HG02642 (cell line): ENCODE data around the gene SPECC1L.

Experiments used
- ATAC-seq: cut with Tn5 transposase; IDR thresholded peaks from one replicate; pipeline ENCODE4 v1.9.1; 2021; ENCODE audit warnings: mild to moderate bottlenecking; ENCODE audit not compliant: unreplicated experiment, poor library complexity

Gene SPECC1L

DNA sequence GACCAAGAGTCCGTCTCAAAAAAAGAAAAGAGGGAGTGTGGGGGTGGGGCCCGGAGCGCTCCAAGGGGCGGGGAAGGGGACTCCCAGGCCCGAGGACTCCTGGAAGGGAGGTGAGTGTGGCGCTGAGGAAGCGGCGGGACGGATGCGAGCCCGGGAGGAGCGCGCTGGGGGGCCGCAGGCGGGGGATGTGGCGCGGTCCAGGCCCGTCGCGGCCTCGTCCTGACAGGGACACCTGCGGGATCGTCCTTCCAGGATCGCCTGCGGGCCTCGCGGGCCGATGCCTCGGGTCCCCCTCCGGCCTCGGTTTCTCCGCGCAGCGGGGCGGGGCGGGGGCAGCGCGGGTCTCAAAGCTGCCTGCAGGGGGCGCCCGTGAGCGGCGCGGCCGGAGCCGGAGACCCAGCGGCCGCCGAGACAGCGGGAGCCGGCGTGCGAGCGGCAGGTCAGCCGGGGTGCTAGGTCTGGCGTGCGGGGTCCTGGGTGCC, 152.9 kb downstream of the SPECC1L start:
- ATAC-seq: no peak

DNA sequence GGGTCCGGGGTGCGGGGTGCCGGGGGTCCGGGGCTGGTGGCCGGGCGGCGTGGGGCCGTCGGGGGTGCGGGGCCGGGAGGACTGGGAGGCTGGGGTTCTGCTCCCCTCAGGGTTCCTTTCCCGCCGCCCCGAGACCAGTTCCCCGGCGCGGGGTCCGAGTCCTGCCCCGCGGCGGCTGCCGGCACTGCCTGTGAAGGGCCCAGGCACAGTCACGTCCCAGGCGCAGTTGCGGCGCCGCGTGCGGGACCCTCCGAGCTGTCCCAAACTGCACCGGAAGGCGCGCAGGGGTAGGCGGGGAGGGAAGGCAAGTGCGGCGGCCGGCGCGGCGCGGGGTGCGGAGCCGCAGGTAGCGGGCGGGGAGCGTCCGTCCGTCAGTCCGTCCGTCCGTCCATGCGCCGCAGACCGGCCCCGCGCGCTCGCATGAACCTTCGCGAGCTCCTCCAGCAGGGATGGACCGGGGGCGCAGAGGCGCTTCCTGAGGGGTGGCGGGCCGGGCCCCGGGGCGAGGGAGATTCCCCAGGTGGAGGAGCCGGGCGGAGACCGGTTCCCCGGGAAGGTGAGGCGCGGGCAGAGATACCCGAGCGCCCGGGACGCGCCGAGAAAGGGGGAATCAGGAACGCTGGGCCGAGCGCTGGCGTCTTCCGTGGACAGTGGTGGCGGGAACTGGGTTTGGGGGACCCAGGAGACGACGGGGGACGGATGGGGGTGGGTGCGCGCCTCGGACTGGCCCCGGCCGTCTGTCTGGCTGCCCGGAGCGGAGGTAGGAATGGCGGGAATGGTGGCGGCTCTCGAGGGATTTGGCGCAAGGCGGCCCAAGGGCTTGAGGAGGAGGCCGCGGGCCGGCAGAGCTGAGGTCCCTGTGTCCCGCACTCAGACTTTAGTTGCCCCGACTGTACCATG, 153.6 kb downstream of the SPECC1L start:
- ATAC-seq: no peak

DNA sequence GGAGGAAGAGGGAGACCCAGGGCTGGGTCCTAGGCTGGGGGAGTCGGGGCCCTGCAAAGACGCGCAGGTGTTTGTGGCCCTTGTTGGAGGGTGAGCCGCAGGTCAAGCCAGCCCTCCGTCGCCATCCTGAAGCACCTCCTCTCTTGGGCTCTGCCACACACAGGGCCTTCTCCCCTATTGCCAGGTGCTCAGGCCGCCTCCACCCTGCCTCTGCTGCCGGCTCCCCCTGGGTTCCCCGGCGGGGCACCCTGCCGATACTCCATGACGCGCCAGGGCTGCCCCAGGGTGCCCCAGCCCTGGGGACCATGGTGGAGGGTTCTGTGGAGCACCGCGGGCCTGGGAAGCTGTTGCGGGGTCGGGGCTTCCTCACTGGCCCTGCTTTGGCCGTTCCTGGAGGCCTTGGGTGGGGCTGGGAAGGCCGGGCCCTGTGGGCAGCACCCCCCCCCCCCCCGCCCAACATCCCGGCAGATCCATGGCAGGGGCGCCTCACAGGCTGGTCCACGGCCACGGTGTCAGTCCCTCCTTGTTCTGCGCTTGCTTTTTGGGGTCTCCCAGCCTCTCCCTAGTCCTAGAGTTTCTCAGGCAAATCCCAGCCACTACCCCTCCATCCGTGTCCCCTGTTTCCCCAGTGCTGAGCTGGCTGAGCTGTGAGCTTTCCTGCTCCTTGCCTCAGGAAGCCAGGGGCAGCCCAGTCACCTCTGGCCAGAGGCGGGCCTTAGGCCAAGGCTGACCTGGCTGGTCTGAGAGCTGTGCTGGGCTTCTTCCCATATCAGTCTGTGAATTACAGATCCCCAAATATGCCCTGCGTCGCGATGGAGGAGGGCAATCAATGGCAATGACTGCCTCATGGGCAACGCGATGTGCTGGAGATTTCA, 154.5 kb downstream of the SPECC1L start:
- no peak for ATAC-seq

DNA sequence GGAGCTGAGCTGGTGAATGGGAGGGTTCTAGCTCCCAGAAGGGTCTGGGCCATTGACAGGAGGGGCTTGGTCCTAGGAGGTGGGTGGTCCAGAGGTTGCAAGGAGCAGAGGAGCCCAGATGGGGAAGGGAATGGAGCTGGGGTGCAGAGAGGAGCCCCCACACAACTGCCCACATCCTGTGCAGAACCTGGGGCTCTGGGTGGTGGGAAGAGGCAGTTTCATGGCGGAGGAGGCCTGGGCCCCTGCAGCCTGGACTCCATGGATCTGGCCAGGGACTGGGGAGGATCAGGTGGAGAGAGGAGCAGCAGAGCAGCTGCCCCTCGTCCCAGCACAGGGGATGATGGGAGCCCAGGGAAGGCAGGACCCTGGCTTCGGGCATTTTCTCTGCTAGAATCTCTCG, 155.8 kb downstream of the SPECC1L start:
- ATAC-seq: no peak

DNA sequence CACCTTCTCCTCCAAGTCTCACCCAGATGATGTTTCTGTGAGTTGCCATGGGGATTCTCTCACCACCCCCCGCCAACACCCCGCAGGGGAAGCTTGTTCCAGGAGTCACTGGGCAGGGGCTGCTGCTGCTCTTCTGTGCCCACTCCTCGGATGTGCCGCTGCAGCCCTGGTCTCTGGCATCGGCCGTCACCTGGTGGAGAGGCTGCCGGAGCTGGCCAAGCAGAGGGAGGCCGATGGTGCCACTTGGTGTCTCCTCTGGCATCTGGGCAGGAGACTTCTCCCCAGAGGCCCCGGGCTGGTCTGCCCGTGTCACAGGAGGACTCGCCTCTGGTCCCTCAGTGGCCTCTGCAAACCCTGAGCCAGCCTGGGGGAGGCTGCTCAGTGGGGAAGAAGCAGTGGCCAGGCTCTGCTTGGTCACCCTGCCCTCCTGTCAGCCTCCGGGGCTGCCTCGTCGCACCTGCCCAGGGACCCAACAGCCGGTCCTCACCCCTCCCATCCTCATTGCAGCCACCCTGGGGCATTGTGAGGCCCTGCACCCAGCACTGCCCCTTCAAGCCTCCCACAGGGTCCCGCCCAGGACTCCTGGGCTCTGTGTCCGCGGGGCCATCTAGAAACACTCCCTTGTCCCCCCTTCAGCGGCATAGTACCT, 156.3 kb downstream of the SPECC1L start:
- ATAC-seq: peak; percentile 13

DNA sequence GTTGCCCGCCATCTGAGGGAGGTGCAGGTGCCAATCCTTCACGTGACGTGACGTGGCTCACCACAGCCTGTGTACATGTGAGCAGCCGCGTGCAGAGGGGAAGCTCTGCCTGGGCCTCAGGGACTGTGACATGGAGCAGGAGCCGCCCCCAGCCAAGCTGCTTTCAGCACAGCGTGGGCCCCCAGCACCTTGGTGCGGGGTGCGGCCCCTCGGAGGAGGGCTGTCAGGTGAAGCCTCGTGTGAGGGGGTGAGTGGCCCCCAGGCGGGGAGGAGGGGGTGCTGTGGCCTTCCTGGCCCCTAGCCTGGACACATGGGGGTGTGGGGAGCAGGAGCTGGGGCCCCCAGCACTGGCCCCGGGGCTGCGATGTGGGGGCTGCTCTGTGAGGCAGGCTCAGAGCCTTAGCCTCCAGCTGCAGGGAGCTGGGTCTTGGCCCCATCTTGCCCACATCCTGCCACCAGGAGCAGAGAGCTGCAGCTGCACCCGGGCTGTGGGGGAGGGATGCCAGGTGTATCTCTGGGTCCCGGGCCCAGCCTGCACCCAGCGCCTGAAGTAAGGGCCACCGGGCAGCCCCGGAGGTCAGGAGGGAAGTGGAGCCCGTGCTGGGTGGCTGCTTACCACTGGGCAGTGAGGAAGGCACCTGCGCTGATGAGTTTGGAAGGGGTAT, 157.0 kb downstream of the SPECC1L start, which contains the start of gene ADORA2A:
Gene ADORA2A (plus strand): TSS at position 100 of the 665 bp plus-strand sequence. CDS start 5,806 bp downstream, outside the sequence.
- ATAC-seq: peak; percentile 58

- no peak for ATAC-seq
These were observed 158.2 kb downstream of the SPECC1L start for GRCh38 chr22:24428751-24429410.

DNA sequence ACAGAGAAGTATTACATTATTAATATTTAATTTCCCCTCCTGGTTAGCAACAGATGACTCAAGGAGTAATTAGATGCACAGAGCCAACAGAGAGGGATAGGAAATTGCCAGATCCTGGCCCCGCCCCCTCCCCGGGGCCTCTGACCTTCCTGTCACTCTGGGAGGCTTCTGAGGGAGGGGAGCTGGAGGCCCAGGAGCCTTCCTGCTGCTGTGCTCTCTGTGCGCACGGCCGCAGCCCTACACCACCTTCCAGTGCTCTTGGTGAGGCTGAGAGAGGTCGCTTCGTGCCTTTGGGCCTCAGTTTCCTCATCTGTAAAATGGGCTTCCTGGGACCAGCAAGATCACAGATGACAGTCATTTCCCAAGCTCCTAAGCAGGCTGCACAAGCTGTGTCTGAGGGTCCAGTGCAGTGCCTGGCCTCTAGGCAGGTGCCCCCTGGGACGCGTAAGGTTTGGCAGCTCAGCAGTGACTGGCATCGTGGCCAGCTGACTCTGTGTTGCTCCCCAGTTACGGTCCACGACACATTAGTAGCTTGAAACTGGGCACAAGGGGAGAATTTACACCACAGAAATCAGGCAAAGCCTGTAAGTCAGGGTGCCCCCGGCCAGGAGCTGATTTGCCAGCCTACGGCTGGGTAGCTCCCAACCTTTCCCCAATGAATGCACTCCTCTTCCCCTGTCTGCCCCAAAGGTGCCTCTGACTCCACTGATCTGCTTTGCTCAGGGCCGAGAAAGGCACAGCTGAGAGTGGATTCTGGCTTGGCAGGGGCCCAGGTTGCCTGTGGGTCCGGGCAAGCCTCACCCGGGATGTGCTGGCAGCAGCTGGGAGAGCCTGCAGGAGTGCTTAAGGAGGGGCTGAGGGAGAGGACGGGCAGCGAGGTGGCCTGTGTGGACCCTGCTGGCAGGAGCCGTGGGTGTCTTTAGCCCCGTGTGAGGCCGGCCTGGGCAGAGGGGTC, 159.1 kb downstream of the SPECC1L start:
- no peak for ATAC-seq

DNA sequence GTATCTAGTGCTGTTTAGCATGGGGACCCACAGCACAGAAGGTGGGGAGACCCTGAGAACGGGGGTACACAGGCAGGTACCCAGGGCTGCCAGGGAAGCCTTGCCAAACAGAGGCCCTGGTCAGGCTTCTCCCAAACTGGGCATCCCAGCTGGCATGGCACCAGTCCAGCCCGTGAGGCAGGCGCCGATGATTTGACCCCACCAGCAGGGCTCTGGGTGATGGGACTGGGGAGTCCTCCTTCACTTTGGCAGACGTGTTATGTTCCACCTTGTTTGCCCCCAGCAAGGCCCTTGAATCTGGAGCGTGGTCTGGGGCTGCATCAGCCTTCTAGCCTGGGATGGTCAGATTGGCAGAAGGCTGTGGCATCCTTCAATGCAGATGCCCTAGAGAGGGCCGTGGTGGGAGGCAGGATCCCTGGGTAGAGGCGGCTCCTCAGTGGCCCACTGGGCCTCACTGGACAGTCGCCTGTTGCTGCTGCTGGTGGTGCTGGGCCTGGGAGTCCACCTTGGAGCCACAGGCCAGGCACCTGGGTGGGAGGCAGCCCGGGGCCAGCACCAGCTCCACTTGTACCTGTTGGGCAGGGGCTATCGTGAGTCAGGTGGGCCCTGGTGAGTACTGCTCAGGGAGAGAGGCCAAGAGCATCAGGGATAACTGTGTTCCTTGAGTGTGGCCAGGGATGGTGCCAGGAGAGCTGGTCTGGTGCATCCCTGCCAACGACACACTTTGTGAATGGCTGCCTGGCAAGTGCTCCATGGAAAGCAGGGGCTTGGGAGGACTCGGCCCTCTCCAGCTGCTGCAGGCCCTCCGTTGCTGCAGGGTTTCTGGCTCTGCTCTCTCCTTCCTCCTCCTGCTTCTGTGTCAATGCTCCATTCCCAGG, 160.0 kb downstream of the SPECC1L start:
- no peak for ATAC-seq

GRCh38 chr22:24431309-24432034, 160.8 kb downstream of the SPECC1L start:
- ATAC-seq: no peak

GRCh38 chr22:24432059-24432853, 161.6 kb downstream of the SPECC1L start:
- ATAC-seq: no peak

DNA sequence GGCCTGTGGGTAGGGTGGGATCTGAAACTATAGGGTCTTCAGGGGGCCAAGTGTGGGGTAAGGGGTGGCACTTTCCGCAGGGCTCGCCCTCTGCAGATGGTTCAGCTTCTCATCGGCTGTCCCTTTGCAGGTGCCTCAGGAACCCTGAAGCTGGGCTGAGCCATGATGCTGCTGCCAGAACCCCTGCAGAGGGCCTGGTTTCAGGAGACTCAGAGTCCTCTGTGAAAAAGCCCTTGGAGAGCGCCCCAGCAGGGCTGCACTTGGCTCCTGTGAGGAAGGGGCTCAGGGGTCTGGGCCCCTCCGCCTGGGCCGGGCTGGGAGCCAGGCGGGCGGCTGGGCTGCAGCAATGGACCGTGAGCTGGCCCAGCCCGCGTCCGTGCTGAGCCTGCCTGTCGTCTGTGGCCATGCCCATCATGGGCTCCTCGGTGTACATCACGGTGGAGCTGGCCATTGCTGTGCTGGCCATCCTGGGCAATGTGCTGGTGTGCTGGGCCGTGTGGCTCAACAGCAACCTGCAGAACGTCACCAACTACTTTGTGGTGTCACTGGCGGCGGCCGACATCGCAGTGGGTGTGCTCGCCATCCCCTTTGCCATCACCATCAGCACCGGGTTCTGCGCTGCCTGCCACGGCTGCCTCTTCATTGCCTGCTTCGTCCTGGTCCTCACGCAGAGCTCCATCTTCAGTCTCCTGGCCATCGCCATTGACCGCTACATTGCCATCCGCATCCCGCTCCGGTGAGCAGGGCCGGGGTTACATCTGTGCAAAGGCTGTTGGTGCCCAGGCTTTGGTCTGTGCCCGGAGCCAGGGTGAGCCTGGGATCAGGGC, 162.6 kb downstream of the SPECC1L start:
- ATAC-seq: no peak

DNA sequence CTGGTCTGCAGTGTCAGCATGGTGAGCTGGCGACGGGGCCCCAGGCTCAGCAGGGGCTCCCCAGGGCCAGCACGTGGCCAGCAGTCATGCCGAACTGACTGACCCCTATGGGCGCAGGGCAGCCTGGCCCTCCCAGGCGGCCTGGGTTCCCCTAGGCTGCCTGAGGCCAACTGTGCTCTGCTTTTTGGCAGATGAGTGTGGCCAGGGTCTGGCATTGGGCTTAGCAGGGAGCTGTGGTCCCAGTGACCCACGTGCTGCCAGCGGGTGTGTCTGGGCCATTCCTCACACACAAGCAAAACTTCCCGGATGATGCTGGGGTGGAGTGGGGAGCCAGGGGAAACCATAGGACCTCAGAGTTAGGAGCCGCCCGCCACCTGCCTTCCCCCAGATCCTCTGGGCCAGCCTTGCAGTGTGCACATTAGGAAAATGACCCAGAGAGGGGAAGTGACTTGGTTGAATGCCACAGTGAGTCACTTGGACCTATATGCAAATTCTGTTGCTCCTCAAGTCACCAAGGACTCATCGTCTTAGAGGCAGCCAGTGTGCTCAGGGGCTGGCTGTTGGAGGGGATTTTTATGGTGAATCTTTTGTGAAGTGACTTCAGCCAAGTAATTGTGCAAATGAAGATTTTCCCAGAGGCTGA, 163.3 kb downstream of the SPECC1L start:
- peak; percentile 69 for ATAC-seq

- ATAC-seq: peak; percentile 47
These were observed 164.1 kb downstream of the SPECC1L start for GRCh38 chr22:24434471-24435322.
